NCI-H526 (cell line): ENCODE data around the gene MAML2.

Experiments used
- DNase-seq, 2 experiments: peaks; one replicate each; lab custom pipeline; 2025; lab: John Stamatoyannopoulos, UW

The MAML2 gene

DNA sequence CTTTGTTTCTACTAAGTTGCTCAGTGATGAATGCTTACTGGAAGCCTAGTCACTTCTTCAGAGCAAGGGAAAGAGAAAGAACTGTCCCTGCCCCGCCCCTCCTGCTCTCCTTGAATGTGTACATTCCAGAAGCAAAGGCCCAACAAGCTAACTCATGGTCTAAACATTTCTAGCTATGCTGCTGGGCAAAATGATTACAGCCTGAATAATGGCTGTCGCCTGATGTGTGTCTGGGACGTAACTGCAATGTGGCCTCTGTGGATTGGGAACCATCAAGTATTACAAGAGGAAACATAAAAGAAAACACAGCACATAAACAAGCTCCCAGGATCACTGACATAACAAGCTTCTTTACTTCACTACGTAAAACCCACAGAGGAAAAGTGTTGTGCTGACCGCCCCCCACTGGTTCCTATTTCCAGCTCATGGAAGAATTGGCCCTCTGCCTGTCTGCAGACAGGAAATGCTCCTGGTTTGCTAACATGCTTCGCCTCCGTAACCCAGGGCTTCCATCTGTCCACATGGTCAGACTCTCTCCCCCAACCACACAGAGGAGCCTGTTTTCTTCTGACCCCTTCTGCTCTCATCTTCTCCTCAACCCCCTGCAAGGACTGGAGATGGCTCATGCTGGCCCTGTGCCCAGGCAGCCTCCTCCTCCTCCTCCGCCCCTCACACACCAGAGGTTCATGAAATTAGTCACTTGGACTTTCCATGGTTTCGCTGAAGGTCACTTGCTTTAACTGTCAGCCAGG is 187.2 kb downstream of the MAML2 start:
- DNase-seq = no peak

DNA sequence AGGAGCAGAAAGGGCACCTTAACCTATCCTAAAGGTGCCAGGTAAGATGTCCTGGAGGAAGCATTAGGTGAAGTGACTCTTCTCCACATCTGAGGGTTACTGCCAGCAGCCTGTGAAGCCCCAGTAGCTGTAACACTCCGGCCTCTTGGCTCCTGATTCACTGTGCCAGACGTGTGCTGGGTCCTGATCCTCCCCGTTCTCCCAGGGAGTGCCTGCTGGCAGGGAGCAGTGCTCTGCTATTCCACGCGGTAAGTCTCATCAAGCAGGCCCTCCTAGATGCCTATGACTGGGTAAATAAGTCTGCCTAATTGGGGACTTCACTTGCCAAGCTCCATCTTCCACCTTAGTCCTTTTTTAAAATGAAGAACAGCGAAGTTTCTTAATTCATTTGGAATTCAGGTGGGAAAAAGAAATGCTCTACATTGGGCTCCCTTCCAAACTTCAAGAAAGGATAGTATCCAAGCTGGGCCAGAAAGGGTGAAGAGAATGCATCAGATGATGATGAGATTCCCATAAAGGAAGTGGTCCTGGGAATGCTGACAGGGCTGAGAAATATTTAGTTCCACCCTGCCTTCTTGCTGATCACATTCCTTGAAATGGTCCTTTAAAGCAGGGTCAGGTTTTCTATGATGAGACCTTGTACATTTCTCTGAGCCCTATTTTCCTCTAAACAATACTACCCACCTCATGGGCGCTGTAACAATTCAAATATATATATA is 188.0 kb downstream of the MAML2 start:
- no peak for DNase-seq

DNA sequence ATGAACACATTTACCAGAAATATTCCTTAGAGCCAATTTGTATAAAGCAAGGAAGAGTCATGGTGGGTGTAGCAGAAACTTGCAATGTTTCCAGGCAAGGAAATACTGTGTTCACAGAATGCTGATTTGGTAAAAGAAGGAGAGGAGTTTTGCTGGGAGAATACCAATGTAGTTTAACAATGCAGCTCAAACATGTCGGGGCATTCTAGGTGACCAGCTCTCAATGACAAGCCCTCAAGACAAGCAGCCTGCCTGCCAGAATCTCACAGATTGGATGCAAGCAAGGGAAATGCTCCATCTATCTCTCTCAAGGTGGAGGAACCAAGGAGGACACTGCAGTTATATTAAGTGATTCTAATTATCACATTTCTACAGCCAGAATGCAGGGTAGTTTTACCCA is 190.4 kb downstream of the MAML2 start:
- DNase-seq = no peak

- DNase-seq = peak in 1 of 2 experiments; percentile 10
Observed at GRCh38 chr11:96151501-96151900, 191.5 kb downstream of the MAML2 start.

DNA sequence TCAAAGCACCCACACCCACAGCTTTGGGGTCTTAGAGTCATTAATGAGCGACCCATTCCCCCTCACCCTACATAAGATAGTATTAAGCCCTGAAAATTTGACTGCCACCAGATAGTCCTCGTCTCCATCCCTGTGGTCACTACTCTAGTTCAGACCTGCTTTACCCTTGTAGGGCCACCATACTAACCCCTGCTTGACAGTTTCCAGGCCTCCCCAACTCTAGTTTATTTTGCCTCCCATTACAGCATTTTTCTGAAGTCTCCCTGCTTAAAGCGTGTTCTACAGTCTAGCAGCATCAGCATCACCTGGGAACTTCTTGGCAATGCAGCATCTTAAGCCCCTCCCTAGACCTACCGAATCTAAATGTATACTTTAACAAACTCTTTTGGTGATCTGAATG is 192.4 kb downstream of the MAML2 start:
- DNase-seq = no peak

DNA sequence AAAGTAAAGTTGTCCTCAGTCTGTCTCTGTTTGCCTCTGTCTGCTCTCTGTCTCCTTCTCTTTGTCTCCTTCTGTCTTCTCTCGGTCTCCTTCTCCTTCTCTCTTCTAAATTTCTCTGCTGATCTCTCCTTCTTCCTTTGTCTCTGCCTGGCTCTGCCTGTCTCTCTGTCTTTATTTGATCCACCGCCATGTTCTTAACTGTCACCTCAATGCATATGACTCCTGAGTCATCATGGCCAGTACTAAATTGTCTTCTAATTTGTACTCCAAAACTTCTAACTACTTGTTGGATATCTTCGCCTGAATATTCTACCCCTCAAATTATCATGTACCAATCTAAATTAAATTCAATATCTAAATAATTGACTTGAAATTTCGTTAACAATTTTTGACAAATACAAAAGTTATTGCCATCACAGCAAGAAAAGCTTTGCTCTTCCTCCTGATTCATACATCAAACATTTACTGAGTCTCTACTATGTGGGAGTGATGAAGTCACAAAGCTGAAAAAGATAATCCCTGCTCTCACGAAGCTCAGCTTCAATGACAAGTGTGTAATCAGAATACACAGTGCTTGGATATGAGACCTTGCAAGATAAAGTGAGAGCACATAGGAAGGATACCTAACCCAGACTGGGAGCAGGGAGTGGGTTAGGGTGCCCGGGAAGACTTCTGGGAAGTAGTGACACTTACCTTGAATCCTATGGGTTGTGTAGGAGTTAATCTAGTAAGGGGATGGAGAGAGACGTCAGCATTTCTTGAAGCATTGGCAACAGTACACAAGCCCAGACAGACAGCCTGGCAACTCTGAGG is 193.0 kb downstream of the MAML2 start:
- no peak for DNase-seq

DNA sequence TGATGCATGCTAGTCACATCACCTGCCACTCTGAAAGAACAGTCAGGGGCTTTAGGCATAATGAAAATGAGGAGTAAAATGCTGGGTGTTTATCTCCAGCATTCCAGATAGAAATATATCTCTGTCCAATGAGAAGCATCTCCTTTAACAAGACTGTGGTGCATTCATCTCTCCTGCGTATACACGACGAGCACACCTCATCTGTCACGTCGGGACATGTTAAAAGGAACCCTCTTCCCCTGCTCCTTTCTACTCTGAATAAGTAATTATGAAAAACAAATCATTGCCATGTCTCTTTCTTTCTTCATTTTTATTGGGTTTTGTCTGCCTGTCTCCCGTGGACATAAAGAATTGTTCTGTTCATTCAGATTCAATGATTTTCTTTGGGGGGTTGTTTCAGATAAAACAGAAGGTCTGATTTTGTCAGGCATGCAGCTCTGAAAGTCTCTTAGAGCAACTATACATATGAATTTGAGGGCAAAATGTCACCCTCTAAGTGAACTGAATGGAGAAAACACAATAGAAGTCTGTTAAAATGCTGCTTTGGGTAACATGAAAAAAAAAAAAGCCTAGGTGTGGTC is 195.0 kb downstream of the MAML2 start:
- no peak for DNase-seq

- no peak for DNase-seq
Observed at GRCh38 chr11:96147186-96147585, 195.8 kb downstream of the MAML2 start.

DNA sequence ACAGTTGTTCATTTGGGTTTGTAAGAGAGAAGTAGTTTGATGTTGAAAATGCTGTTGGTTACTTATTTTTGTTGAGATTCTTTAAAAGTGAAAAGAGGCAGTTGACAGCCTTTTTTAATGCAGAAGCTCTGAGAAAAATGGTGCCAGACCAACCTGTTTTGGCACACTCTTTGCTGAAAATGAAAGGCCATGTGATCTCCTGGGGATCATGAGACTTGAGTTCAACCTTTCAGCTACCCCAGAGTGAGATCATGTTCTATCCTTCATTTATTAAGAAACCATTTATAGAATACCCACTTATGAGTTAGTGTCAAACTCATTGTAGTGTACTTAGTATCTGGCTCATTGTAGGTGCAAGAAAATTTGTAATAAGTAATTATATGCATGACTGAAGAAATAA is 196.2 kb downstream of the MAML2 start:
- no peak for DNase-seq

- no peak for DNase-seq
Observed at GRCh38 chr11:96145163-96145585, 197.8 kb downstream of the MAML2 start.

- no peak for DNase-seq
Observed at GRCh38 chr11:96144553-96144952, 198.4 kb downstream of the MAML2 start.

DNA sequence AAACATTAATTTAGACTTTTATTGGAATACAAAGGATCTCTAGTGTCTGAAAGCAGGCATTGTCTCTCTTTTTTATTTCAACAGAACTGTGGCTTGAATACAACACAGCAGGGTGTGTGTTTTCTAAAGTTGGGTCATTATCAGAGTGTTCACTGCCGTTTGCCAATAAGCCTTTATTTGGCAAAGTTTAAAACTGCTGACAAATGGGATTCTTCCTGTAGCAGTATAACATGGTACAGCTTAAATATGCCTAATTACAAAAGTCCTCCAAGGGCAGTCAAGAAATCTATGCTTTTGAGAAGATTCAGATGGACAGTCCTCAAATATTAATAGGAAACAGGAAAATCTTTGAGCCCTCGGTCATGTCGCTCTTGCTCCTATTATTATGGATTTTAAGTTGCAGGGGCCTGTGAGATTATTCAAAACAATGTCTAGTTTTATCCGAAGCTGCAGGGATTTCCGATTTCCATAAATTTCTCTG is 199.9 kb downstream of the MAML2 start:
- DNase-seq = no peak

DNA sequence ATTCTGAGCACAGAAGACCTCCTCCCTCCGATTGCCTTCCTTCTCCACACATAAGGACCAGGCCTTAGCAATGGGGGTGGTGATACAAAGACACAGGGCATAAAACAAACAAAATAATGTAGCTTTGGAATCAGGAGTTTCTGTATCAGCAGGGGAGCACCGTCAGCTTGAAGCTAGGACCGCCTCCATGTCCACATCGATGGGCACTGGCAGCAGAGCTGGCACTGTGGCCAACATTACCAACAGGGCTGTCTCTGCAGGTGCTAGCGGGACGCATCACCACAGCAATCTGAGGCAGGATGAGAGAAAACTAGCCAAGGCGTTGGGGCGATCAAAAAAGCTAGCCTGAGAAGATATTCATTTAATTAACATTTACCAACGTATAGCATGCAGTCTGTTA is 201.4 kb downstream of the MAML2 start:
- DNase-seq = no peak

DNA sequence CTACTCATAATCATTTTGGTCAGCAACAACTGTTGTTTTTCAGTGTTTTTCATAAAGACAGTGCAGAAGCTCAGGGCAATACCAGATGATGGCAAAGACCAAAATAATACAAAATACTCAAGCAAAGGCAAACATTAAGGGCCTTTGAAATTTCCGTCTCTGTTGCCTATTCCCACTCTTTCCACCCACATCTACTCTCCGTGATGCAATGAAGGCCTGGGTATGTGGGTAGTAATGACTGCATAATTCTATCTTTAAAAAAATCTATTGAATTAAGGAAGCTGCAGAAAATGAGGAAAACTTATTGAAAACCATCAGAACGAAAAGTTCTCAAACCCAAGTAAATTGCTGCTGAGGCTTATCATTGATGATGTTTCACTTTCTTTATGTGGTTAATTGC is 203.3 kb downstream of the MAML2 start:
- no peak for DNase-seq

GRCh38 chr11:96137373-96137772 is 205.6 kb downstream of the MAML2 start:
- no peak for DNase-seq

- DNase-seq = no peak
Observed at GRCh38 chr11:96136613-96137298, 206.2 kb downstream of the MAML2 start.

DNA sequence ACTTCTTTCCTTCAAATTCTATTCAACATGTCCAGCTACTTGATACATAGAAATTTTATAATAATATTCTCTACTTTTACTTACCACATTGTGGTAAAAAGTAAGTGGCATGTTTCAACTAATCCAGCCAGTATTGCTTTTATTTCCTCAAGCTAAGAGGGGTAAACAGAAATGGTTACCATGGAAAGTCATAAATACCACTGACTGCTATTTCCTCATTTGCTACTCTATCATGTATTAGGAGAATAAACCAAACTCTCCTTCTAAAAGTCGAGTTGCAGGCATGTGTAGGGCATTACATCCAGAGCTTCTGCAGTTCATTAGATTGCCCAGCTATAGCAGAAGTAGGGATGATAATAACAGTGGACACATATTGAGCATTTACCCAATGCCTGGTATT is 208.4 kb downstream of the MAML2 start:
- no peak for DNase-seq

- no peak for DNase-seq
Observed at GRCh38 chr11:96132437-96132836, 210.6 kb downstream of the MAML2 start.

DNA sequence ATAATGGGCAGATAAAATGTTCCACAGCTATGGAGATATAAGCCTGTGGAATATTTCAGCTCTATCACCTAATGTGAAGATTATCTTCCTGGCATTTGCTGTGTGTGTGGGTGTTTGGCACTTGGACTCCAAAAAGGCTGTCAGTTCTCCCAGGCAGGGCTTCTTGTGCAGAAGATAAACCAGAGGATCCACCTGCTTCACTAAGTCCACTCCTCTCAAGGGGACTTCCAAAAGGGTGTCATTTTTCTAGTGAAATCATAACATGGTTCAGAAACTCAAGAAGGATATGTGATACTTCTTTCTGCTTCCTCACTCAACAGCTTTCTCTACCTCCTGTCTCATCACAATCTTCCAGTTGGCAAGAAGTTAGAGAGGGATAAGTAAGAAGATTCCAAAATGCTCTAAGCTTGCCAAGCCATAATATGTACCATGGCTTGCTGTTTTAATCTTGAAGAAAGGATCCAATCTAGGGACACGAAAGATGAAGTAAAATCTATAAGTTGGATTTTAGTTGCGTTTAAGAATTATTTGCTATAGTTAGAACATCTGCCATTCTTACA is 212.9 kb downstream of the MAML2 start:
- no peak for DNase-seq

DNA sequence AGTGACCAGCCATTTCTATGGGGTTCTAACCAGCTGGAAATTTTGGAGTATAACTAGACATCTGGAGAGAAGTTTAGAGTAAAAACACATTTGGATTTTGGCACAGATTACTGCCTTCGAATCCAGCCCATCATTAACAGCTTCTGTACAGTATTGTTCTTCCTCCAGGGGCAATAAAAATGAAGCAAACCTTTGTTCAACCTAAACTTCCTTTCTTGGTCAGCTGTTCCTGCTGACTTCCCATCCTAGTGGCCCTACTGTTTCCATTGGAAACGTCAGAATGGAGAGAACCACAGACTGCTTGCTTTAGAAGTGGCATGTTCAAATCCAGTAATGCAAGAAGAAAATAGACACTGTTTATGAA is 215.4 kb downstream of the MAML2 start:
- DNase-seq = no peak

DNA sequence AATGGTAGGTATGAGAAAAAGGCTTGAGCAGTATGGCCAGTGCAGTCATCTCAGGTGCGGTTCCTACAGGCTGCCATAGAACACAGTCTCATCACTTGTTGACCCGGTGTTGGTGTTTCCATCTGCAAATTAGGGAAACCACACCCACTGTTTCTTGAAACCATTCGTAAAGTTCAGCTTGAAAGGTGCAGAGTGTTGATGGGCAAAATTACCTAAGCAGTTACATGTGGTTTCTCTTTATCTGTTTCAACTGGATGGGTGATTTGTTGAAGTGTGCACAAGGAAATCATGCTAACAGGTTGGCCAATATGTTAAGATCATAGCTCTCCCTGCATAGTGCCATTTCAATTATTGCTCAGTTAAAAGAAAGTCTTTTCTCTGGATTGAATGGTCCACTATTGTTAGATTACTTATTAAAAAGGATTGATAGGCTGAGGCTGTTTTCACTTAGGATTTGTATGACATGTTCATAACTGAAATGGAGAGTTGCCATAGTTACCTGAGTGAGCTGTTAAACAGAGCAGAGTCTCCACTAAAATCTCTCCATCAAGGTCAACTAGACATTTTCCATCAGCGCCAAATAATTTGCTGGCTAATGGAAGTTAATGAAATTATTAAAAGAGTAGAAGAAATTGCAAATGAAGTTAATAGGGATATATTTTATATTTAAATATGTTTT is 215.9 kb downstream of the MAML2 start:
- DNase-seq = no peak
